ENCODE measurements around the gene GPR157.

The GPR157 gene

DNA sequence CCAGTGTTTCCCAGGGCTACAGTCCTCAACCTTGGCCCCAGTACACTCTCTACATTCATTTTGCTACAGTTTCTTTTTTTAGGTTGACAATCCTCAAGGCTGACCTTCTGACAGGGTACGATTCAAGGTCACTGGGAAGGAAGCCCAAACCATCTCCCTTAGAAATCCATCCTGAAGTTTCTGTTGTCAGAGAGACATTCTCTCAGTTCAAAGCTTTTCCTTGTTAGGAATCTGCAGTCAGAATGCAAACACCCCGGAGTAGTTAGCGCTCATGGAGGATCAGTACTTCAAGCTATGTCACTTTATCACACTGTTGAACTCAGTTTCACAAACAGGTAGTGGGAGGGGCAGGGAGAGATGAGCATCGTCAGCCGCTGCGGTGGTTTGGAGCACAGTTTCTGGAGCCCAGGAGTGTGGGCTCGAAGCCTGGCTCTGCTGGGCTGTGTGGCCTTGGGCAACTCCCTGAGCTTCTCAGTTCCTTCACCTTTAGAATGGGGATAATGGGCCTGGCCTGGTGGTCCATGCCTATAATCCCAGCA is 63.6 kb downstream of the GPR157 start:
- no peak for DNase-seq (ENCODE audit: low spot score)

DNA sequence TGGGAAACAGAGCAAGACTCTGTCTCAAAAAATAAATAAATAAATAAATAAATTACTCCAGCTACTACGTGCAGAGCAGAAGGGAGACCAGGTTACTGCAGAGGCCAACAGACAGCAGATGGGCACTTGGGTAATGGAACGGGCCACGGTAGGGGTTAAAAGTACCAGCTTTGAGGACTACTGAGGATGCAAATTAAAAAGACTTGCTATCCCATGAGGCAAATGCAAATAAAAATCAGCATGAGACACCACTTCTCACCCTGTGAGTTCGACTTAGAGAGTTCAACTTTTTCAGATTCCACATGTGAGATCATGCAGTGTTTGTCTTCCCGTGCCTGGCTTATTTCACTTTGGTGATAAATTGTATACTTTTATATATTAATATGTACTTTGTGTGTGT is 66.1 kb downstream of the GPR157 start:
- DNase-seq (ENCODE audit: low spot score) = no peak

DNA sequence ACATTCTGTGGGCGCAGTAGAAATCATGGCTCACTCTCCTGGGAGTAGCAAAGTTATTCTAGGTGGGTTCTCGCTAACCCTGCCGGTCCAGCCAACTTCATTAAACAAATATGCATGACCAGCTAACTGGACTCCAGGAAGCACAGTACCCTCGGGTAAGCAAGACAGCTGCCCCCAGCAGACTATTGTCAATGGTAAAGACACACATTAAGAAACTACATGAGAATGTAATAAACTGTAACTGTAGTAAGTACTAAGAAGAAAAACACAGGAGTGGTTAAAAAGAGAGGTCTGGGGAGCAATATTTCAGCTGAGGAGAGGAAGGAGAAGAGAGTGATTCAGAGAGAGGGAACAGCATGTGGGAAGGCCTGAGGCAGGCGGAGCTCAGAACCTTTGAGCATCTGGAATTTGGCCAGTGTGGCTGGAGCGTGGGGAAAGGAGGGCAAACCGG is 66.9 kb downstream of the GPR157 start:
- DNase-seq (ENCODE audit: low spot score) = no peak

DNA sequence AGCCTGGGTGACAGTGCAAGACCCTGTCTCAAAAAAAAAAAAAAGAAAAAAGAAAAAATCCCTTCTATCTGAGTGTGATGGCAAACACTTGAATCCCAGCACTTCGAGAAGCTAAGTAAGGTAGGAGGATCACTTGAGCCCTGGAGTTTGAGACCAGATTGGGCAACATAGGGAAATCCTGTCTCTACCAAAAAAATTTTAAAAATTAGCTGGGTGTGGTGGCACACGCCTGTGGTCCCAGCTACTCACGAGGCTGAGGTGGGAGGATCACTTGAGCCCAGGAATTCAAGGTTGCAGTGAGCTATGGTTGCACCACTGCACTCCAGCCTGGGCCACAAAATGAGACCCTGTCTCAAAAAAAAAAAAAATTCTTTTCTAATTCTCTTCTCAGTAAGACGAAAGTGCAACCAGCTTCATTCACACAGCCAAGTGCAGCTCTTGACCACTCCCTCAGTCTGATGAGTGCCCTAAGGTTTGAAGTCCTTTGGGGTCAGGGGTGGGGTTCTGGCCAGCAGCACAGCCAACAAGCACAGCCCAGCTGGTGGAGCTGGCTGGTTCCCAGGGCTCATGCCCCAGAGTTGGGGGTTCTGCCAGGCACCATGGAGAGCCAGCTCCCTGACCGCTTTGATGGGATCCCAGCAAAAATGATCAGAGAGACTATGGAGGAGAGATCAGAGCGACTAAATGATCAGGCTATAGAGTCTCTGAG is 67.5 kb downstream of the GPR157 start:
- no peak for DNase-seq (ENCODE audit: low spot score)

DNA sequence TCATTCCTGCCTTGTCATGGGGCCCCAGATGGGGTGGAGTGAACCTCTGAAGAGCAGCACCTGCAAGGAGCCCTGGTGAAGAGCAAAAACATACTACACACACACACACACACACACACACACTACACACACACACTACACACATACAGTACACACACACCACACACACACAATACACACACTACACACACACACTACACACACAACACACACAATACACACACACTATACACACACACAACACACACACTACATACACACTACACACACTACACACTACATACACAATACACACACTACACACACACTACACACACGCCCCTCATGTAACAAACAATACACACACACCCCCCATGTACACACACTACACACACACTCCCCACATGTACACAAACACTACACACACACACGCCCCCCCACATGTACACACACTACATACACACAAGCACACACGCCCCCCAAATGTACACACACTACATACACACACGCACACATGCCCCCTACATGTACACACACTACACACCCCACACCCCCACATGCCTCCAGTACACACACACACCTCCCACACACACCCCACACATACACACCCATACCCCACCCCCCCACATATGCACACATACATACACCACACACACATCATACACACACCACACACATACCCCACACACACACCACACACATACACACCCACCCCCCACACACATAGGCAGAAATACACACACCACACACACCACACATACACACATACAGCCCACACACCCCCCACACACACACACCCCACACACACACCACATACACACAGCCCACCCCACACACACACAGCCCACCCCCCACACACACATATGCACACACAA is 68.8 kb downstream of the GPR157 start:
- no peak for DNase-seq (ENCODE audit: low spot score)

DNA sequence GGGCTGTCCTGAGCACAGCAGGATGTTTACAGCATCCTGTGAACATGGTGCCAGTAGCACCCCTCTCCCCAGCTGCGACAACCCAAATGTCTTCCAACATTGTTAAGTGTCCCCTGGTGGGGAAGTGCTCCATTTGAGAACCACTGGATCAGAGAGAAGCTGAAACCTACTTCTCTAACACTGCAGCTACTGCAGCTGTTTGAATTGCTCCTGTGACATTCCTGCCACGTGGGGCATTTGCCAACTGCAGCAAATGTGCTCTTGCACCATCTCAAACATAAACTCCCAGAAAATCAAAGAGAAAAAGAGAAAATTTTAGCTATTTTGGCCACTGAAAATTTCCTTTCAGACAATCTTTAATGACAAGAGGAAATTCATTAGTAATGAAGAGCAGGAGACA is 70.4 kb downstream of the GPR157 start:
- DNase-seq (ENCODE audit: low spot score) = no peak

DNA sequence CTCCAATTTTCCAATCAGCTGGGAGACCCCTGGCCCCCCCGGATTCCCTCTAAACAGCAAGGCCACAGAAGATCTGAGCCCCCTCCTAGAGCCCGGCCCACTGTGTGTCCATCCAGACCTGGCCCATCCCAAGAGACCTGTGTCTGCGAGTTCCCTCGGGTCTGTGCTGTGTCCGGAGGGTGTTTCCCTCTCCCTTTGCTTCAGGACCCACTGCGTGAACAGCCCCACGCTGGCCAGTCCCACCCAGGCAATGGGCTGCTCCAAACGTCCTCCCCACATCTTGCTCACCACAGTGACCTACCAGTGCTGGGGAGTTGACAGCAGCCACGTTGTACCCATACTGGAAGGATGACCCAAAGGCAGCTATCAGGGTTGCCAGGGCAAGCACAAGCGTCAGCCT is 71.1 kb downstream of the GPR157 start:
- no peak for DNase-seq (ENCODE audit: low spot score)

DNA sequence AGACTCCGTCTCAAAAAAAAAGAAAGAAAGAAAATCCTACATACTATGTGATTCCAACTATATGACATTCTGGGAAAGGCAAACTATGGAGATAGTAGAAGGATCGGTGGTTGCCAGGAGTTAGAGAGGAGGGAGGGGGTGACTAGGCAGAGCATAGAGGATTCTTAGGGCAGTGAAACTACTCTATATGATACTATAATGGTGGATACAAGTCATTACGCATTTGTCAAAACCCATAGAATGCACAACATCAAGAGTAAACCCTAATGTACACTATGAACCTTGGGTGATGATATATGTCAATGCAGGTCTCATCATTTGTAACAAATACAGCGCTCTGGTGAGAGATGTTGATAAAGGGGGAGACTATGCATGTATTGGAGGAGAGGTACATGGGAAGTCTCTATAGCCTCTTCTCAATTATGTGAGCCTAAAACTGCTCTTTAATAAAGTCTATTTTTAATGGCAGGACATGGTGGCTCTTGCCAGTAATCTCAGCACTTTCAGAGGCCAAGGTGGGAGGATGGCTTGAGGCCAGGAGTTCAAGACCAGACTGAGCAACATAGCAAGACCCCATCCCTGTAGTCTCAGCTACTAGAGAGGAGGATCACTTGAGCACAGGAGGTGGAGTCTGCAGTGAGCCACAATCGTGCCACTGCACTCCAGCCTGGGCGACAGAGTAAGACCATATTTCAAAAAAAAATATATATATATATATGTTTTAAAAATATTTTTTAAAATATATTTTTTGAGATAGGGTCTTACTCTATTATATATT is 76.4 kb downstream of the GPR157 start:
- DNase-seq (ENCODE audit: low spot score) = no peak

DNA sequence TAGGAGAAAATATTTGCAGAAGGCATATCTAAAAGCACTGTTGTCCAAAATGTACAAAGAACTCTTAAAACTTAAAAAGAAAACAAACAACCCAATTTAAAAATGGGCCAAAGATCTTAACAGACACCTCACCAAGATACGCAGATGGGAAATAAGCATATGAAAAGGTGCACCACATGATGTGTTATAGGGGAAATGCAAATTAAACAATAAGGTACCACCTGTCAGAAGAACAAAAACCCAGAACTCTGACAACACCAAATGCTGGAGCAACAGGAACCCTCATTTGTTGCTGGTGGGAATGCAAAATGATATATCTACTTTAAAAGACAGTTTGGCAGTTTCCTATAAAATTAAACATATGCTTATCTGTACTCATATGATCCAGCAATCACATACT is 77.5 kb downstream of the GPR157 start:
- DNase-seq (ENCODE audit: low spot score) = no peak

DNA sequence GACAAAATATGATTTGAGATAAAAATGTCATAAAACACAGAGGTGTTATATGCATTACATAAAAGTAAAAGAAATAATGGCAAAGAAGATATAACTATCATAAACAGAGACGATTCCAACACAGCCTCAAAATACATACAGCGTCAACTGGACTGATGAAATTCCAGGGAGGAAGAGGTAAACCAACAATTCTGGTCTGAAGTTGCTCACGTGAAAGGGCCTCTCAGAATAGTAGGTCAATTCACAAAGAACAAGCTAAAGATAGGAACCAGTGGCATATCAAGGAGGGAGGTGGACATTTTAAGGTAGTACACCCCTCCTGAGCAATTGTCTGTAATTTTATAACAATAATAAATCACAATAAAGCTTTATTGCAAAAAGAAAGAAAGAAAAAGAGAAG is 78.1 kb downstream of the GPR157 start:
- no peak for DNase-seq (ENCODE audit: low spot score)

Small RNAs within 50 kb of the gene (small RNA-seq; reads per million reads assigned to genes)
- 0 reads per million in 2 experiments for gene RF00424
